ENCODE measurements around the gene RET.

RET gene

GRCh38 chr10:43076876-43077420, at the start of gene RET:
Gene RET (plus strand): TSS chr10:43077069. CDS start chr10:43077259, 190 bp downstream.
- peaks cover 0 to 9% of the 10 kb centered on the region in 2 donors for H3K4me1 ChIP-seq (ENCODE audit: control insufficient read depth in 1 of 2, insufficient read depth in 2 of 2, low read length in 2 of 2)
- no peaks in the 10 kb centered on the region for H3K36me3 ChIP-seq (ENCODE audit: control insufficient read depth in 1 of 2, insufficient read depth in 2 of 2, low read length in 2 of 2)
- H3K27ac ChIP-seq (ENCODE audit: low read length): no peak within 1 kb of the TSS
- peaks cover 23% of the 10 kb centered on the region for H3K27me3 ChIP-seq (ENCODE audit: low read depth, low read length)
- no peaks in the 10 kb centered on the region for H3K9me3 ChIP-seq (ENCODE audit: control insufficient read depth in 1 of 2, low read length in 2 of 2)
- H3K4me3 ChIP-seq (ENCODE audit: low read depth in 1 of 2, low read length in 2 of 2): peak within 1 kb of the TSS in 1 of 2 donors; percentile 66

GRCh38 chr10:43027331-43027955, 49.4 kb upstream of the RET start:
- Histone ChIP-seq H3K27ac (ENCODE audit: low read length) (no peak overlapping the region), H3K27me3 (ENCODE audit: low read depth, low read length) (no peaks in the 10 kb centered on the region), H3K36me3 (ENCODE audit: control insufficient read depth in 1 of 2, insufficient read depth in 2 of 2, low read length in 2 of 2) (no peaks in the 10 kb centered on the region), H3K9me3 (ENCODE audit: control insufficient read depth in 1 of 2, low read length in 2 of 2) (peaks cover 0 to 7% of the 10 kb centered on the region in 2 donors), H3K4me1 (ENCODE audit: control insufficient read depth in 1 of 2, insufficient read depth in 2 of 2, low read length in 2 of 2) (no peaks in the 10 kb centered on the region), H3K4me3 (ENCODE audit: low read depth in 1 of 2, low read length in 2 of 2) (no peak overlapping the region)

GRCh38 chr10:43028143-43028542, 48.7 kb upstream of the RET start:
- Histone ChIP-seq H3K4me3 (ENCODE audit: low read depth in 1 of 2, low read length in 2 of 2) (no peak overlapping the region), H3K36me3 (ENCODE audit: control insufficient read depth in 1 of 2, insufficient read depth in 2 of 2, low read length in 2 of 2) (no peaks in the 10 kb centered on the region), H3K9me3 (ENCODE audit: control insufficient read depth in 1 of 2, low read length in 2 of 2) (peaks cover 6 to 13% of the 10 kb centered on the region in 2 donors), H3K27me3 (ENCODE audit: low read depth, low read length) (no peaks in the 10 kb centered on the region), H3K27ac (ENCODE audit: low read length) (no peak overlapping the region), H3K4me1 (ENCODE audit: control insufficient read depth in 1 of 2, insufficient read depth in 2 of 2, low read length in 2 of 2) (no peaks in the 10 kb centered on the region)

GRCh38 chr10:43029043-43029442, 47.8 kb upstream of the RET start:
- Histone ChIP-seq H3K27ac (ENCODE audit: low read length) (no peak overlapping the region), H3K27me3 (ENCODE audit: low read depth, low read length) (no peaks in the 10 kb centered on the region), H3K4me3 (ENCODE audit: low read depth in 1 of 2, low read length in 2 of 2) (no peak overlapping the region), H3K36me3 (ENCODE audit: control insufficient read depth in 1 of 2, insufficient read depth in 2 of 2, low read length in 2 of 2) (no peaks in the 10 kb centered on the region), H3K9me3 (ENCODE audit: control insufficient read depth in 1 of 2, low read length in 2 of 2) (peaks cover 6 to 16% of the 10 kb centered on the region in 2 donors), H3K4me1 (ENCODE audit: control insufficient read depth in 1 of 2, insufficient read depth in 2 of 2, low read length in 2 of 2) (no peaks in the 10 kb centered on the region)

DNA sequence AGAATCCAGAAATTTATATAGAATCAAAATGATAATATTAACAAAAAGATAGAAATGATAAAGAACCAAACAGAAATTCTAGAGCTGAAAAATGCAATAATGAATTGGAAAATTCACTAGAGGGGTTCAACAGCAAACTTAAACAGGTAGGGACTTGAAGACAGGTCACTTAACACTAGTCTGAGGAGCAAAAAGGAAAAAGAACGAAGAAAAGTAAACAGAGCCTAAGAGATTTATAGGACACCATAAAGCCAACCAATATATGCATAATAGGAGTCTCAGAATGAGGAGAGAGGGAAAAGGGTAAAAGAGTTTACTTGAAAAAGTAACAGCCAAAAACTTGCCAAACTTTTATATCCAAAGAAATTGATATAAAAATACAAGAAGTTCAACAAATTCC, 44.3 kb upstream of the RET start:
- Histone ChIP-seq H3K27me3 (ENCODE audit: low read depth, low read length) (no peaks in the 10 kb centered on the region), H3K27ac (ENCODE audit: low read length) (no peak overlapping the region), H3K4me1 (ENCODE audit: control insufficient read depth in 1 of 2, insufficient read depth in 2 of 2, low read length in 2 of 2) (no peaks in the 10 kb centered on the region), H3K9me3 (ENCODE audit: control insufficient read depth in 1 of 2, low read length in 2 of 2) (peaks cover 6 to 16% of the 10 kb centered on the region in 2 donors), H3K36me3 (ENCODE audit: control insufficient read depth in 1 of 2, insufficient read depth in 2 of 2, low read length in 2 of 2) (no peaks in the 10 kb centered on the region), H3K4me3 (ENCODE audit: low read depth in 1 of 2, low read length in 2 of 2) (no peak overlapping the region)

- Histone ChIP-seq H3K4me3 (ENCODE audit: low read depth in 1 of 2, low read length in 2 of 2) (no peak overlapping the region), H3K4me1 (ENCODE audit: control insufficient read depth in 1 of 2, insufficient read depth in 2 of 2, low read length in 2 of 2) (no peaks in the 10 kb centered on the region), H3K9me3 (ENCODE audit: control insufficient read depth in 1 of 2, low read length in 2 of 2) (peaks cover 6 to 16% of the 10 kb centered on the region in 2 donors), H3K27ac (ENCODE audit: low read length) (no peak overlapping the region), H3K36me3 (ENCODE audit: control insufficient read depth in 1 of 2, insufficient read depth in 2 of 2, low read length in 2 of 2) (no peaks in the 10 kb centered on the region), H3K27me3 (ENCODE audit: low read depth, low read length) (no peaks in the 10 kb centered on the region)
These were observed 41.1 kb upstream of the RET start for GRCh38 chr10:43035800-43036199.

DNA sequence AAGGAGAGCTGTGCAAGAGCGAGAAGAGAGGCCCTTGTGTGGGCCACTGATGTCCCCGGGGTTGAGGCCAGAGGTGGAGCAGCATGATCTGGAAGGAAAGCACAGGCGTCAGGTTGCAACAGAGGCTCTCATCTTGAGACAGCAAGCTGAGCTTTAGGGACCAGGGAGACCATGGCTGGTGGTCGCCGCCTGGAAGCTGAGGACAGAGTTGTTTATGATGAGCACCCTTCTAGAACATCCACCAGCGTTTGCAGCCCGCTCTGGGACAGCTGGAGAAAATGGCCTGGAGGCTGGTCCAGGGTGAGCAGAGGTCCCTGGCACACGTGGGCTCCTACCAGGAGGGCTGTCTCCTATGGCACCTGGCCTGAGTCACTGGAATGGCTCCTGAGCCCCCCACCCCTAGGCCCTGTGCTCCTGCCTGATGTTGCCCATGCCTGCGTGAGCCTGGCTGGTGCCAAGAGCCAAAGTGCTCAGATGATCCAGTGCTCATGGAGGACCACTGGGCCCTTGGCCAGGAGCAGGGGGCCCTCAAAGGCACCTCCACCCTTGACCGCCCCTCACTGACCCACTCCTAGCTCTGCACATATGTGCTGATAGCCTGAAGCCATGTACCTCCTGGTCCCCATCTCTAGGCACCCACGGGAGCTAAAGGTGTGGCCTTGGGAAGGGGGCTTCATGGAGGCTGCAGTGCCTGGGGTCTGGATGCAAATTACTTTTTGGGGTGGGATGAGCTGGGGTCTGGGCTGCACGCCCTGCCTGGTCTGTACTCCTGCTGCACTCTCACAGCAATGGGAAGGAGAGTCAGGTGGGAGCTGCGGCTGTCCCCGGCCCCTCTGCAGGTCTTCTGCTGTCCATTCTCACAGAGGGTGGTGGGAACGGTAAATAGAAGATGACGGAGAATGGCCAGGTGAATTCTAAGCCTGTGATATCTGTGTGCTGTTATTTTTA, 40.1 kb upstream of the RET start:
- Histone ChIP-seq H3K4me3 (ENCODE audit: low read depth in 1 of 2, low read length in 2 of 2) (no peak overlapping the region), H3K4me1 (ENCODE audit: control insufficient read depth in 1 of 2, insufficient read depth in 2 of 2, low read length in 2 of 2) (no peaks in the 10 kb centered on the region), H3K9me3 (ENCODE audit: control insufficient read depth in 1 of 2, low read length in 2 of 2) (peaks cover 6 to 16% of the 10 kb centered on the region in 2 donors), H3K36me3 (ENCODE audit: control insufficient read depth in 1 of 2, insufficient read depth in 2 of 2, low read length in 2 of 2) (no peaks in the 10 kb centered on the region), H3K27me3 (ENCODE audit: low read depth, low read length) (no peaks in the 10 kb centered on the region), H3K27ac (ENCODE audit: low read length) (no peak overlapping the region)

DNA sequence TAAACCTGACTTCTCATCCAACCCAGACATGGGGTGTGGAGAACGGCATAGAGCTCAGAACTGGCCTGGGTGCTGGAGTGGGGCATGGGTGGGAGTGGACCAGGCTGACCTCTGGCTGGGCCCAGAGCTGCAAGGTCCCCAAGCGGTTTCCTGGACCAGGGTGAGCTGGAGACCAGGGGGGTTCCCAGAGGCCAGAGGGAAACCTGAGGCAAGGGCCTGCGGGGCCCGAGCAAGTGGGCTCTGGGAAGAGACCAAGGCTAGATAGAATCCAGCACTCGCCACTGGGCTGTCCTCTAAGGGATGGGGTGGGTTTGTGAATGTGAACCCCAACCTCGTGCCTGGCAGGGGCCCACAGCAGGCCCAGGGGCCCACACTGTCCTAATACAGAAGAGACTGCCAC, 39.4 kb upstream of the RET start:
- Histone ChIP-seq H3K4me3 (ENCODE audit: low read depth in 1 of 2, low read length in 2 of 2) (no peak overlapping the region), H3K27ac (ENCODE audit: low read length) (no peak overlapping the region), H3K9me3 (ENCODE audit: control insufficient read depth in 1 of 2, low read length in 2 of 2) (peaks cover 6 to 9% of the 10 kb centered on the region in 2 donors), H3K4me1 (ENCODE audit: control insufficient read depth in 1 of 2, insufficient read depth in 2 of 2, low read length in 2 of 2) (no peaks in the 10 kb centered on the region), H3K36me3 (ENCODE audit: control insufficient read depth in 1 of 2, insufficient read depth in 2 of 2, low read length in 2 of 2) (no peaks in the 10 kb centered on the region), H3K27me3 (ENCODE audit: low read depth, low read length) (no peaks in the 10 kb centered on the region)

DNA sequence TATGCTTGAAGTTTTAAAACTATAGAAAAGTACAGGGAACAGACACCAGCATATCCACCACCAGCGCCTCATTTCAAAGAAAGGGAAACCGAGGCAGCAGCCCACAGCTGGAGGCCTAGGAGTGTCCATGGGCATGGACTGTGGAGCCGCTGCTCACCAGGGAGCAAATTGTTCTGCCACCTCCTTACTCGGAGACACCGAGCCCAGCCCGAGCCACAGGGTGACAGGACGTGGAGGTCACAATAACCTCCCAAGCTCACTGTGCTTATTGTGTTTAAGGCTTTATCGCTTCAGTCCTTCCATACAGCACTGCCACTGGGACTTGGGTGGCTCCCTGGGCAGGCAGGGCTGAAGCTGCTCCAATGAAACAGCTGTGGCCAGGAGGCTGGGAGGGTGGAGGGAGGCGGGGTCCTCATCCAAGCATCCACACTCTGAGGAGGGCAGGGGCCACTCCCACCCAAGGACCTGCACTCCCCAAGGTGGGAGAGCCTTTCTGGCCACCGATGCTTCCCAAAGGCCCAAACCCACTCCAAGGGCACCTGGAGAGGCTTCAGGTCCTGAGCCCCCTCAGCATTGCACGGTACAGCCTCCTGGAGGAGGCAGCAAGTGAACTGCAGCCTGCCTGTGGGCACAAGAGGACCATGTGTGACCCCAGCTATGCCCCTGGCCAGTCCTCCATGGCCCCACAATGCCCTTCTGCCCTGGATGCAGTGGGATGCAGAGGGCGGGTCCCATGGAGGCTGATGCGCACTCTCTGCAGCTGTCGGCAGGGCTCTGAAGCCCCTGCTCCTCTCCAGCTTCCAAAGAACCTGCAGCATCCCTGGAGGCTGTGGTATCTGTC, 38.7 kb upstream of the RET start:
- Histone ChIP-seq H3K27me3 (ENCODE audit: low read depth, low read length) (no peaks in the 10 kb centered on the region), H3K4me3 (ENCODE audit: low read depth in 1 of 2, low read length in 2 of 2) (no peak overlapping the region), H3K36me3 (ENCODE audit: control insufficient read depth in 1 of 2, insufficient read depth in 2 of 2, low read length in 2 of 2) (no peaks in the 10 kb centered on the region), H3K27ac (ENCODE audit: low read length) (no peak overlapping the region), H3K4me1 (ENCODE audit: control insufficient read depth in 1 of 2, insufficient read depth in 2 of 2, low read length in 2 of 2) (no peaks in the 10 kb centered on the region), H3K9me3 (ENCODE audit: control insufficient read depth in 1 of 2, low read length in 2 of 2) (peaks cover under 1 to 3% of the 10 kb centered on the region in 2 donors)

DNA sequence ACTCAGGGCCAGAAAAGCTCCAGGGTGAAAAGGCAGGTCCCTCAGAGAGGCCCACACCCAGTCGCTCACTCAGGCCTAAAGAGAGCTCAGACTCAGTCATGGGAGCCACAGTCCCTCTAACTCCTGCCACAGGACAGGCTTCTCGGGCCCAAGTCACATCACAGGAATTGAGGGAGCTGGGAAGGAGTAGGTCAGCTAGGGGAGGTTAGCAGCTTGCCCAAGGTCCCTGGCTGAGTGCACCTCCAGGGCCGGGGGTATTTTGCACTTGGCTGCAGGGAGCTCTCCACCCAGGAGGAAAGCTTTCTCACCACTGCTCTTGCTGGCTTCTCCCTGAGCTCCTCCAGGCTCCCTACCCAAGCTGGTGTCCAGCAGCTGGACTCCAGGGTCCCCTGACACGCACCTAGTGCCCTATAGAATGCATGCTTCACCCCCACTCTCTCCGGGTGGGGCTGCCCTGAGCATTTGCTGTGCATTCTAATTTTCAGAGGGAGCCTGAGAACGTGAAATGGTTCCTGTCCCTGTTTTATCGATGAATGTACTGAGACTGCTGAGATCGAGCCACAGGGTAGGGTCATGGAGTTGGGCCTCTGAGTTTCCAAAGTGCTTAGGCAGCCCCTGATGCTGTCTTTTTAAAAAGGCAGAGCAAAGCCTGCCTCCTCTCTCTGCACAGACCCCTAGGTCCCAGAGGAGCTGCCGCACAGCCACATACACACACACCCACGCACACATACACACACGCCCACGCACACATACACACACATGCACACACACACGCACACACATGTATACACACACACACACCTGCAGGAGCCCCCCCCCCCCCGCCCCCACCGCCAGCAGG, 37.9 kb upstream of the RET start:
- H3K4me3 ChIP-seq (ENCODE audit: low read depth in 1 of 2, low read length in 2 of 2): no peak overlapping the region
- no peaks in the 10 kb centered on the region for H3K36me3 ChIP-seq (ENCODE audit: control insufficient read depth in 1 of 2, insufficient read depth in 2 of 2, low read length in 2 of 2)
- H3K9me3 ChIP-seq (ENCODE audit: control insufficient read depth in 1 of 2, low read length in 2 of 2): no peaks in the 10 kb centered on the region

More for the DNA sequence above, 37.9 kb upstream of the RET start:
- Histone ChIP-seq H3K27me3 (ENCODE audit: low read depth, low read length) (no peaks in the 10 kb centered on the region), H3K4me1 (ENCODE audit: control insufficient read depth in 1 of 2, insufficient read depth in 2 of 2, low read length in 2 of 2) (no peaks in the 10 kb centered on the region), H3K27ac (ENCODE audit: low read length) (no peak overlapping the region)
